DOHH2 (cell line): ENCODE data around the gene ATP7A.
"Not testable (repeated sequence)": the region's sequence is repeated elsewhere in the genome, so short reads cannot be mapped to it uniquely, and the experiment has no call there.

Source experiments
- H3F3A ChIP-seq: fragments of 200-600 bp; sonication (generic), shearing (Covaris generic); 2 replicates; pipeline ENCODE4 v1.6.0; 2016; ENCODE audit warnings: antibody characterized with exemption, mild to moderate bottlenecking; ENCODE audit not compliant: control insufficient read depth, insufficient read depth
- H3K27ac ChIP-seq: fragments of 200-600 bp; sonication (generic); 2 replicates; pipeline ENCODE4 v1.5.1; 2014; ENCODE audit warnings: low read depth, mild to moderate bottlenecking, low read length, moderate library complexity
- H3K27me3 ChIP-seq: fragments of 200-600 bp; sonication (generic); 2 replicates; pipeline ENCODE4 v1.6.1; 2014; ENCODE audit warnings: mild to moderate bottlenecking, low read length, mixed read lengths; ENCODE audit not compliant: control insufficient read depth
- H3K36me3 ChIP-seq: fragments of 200-600 bp; sonication (generic); 2 replicates; pipeline ENCODE4 v1.6.1; 2014; ENCODE audit warnings: mild to moderate bottlenecking, low read length, moderate library complexity, mixed read lengths; ENCODE audit not compliant: control insufficient read depth
- H3K4me1 ChIP-seq: fragments of 200-600 bp; sonication (generic); 2 replicates; pipeline ENCODE4 v1.6.1; 2014; ENCODE audit warnings: mild to moderate bottlenecking, low read length, mixed read lengths; ENCODE audit not compliant: control insufficient read depth
- H3K4me2 ChIP-seq: fragments of 200-600 bp; sonication (generic); 2 replicates; pipeline ENCODE4 v1.6.0; 2014; ENCODE audit warnings: mild to moderate bottlenecking, low read length, moderate library complexity
- H3K4me3 ChIP-seq: fragments of 200-600 bp; sonication (generic); 2 replicates; pipeline ENCODE4 v1.5.1; 2014; ENCODE audit warnings: mild to moderate bottlenecking, low read length, mixed read lengths
- H3K79me2 ChIP-seq: fragments of 200-600 bp; sonication (generic); 2 replicates; pipeline ENCODE4 v1.6.1; 2014; ENCODE audit warnings: mild to moderate bottlenecking, low read length, mixed read lengths; ENCODE audit not compliant: control insufficient read depth
- H3K9me2 ChIP-seq: fragments of 200-600 bp; sonication (generic); replicated peaks from 2 replicates; pipeline ENCODE4 v1.6.1; 2014; ENCODE audit warnings: mild to moderate bottlenecking, low read length, mixed read lengths; ENCODE audit not compliant: control insufficient read depth
- H3K9me3 ChIP-seq: fragments of 200-600 bp; sonication (generic); 2 replicates; pipeline ENCODE4 v1.6.1; 2014; ENCODE audit warnings: antibody characterized with exemption, low read length, mixed read lengths; ENCODE audit not compliant: control insufficient read depth, insufficient read depth
- H4K20me1 ChIP-seq: fragments of 200-600 bp; sonication (generic); 2 replicates; pipeline ENCODE4 v1.6.0; 2014; ENCODE audit warnings: low read depth, mild to moderate bottlenecking, antibody characterized with exemption, low read length, moderate library complexity; ENCODE audit not compliant: control insufficient read depth, insufficient read depth
- EZH2phosphoT487 ChIP-seq: fragments of 200-600 bp; sonication (generic); IDR thresholded peaks from 2 replicates; pipeline ENCODE4 v1.6.1; 2017; ENCODE audit warnings: borderline replicate concordance, mild to moderate bottlenecking, antibody characterized with exemption, low read length, moderate library complexity, mixed read lengths
- TF ChIP-seq, protein P1 (sequence below): fragments of 200-600 bp; sonication (generic); IDR thresholded peaks from one replicate; pipeline ENCODE4 v1.5.1; 2014; ENCODE audit warnings: antibody characterized with exemption, mild to moderate bottlenecking, low read depth, low read length; ENCODE audit not compliant: poor library complexity, severe bottlenecking

The ATP7A gene

GRCh38 chrX:77910108-77910840 lies at the start of gene ATP7A:
TSS of gene ATP7A (plus strand) at chrX:77910693. CDS start at chrX:77971642, 60,949 bp downstream.
- Histone ChIP-seq H3F3A (peaks cover 5% of the 10 kb centered on the region; the same call in 1 of the 2 replicates), H3K79me2 (peaks cover 31% of the 10 kb centered on the region), H3K27me3 (no peaks in the 10 kb centered on the region), H4K20me1 (no peaks in the 10 kb centered on the region), H3K36me3 (peaks cover 5% of the 10 kb centered on the region), H3K9me3 (no peaks in the 10 kb centered on the region), H3K4me2 (peak within 1 kb of the TSS; percentile 79), H3K27ac (peak within 1 kb of the TSS; percentile 56), H3K9me2 (no peaks in the 10 kb centered on the region), H3K4me3 (peak within 1 kb of the TSS; percentile 89), H3K4me1 (peaks cover 19% of the 10 kb centered on the region)
- TF ChIP-seq, protein P1, sequence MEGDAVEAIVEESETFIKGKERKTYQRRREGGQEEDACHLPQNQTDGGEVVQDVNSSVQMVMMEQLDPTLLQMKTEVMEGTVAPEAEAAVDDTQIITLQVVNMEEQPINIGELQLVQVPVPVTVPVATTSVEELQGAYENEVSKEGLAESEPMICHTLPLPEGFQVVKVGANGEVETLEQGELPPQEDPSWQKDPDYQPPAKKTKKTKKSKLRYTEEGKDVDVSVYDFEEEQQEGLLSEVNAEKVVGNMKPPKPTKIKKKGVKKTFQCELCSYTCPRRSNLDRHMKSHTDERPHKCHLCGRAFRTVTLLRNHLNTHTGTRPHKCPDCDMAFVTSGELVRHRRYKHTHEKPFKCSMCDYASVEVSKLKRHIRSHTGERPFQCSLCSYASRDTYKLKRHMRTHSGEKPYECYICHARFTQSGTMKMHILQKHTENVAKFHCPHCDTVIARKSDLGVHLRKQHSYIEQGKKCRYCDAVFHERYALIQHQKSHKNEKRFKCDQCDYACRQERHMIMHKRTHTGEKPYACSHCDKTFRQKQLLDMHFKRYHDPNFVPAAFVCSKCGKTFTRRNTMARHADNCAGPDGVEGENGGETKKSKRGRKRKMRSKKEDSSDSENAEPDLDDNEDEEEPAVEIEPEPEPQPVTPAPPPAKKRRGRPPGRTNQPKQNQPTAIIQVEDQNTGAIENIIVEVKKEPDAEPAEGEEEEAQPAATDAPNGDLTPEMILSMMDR: peak; percentile 42
- TF ChIP-seq EZH2phosphoT487: no peak

- H3K36me3 ChIP-seq: peaks cover 5% of the 10 kb centered on the region; the same call in 1 of the 2 replicates
- TF ChIP-seq EZH2phosphoT487: no peak
- TF ChIP-seq, protein P1: no peak
- no peak overlapping the region for H3K27ac ChIP-seq
- H3K4me3 ChIP-seq: no peak overlapping the region
- H3K9me2 ChIP-seq: no peaks in the 10 kb centered on the region
- H3F3A ChIP-seq: no peaks in the 10 kb centered on the region
- H3K79me2 ChIP-seq: no peaks in the 10 kb centered on the region; the same call in 1 of the 2 replicates
- H3K27me3 ChIP-seq: no peaks in the 10 kb centered on the region
- H4K20me1 ChIP-seq: no peaks in the 10 kb centered on the region
- no peaks in the 10 kb centered on the region for H3K4me1 ChIP-seq
- no peak overlapping the region for H3K4me2 ChIP-seq
- no peaks in the 10 kb centered on the region for H3K9me3 ChIP-seq
These were observed 35.1 kb upstream of the ATP7A start for GRCh38 chrX:77875372-77875771.

- H3K36me3 ChIP-seq, H3K27ac ChIP-seq, H3K27me3 ChIP-seq, H3K4me3 ChIP-seq, H3K4me2 ChIP-seq, H3K4me1 ChIP-seq, H3F3A ChIP-seq, H3K79me2 ChIP-seq, H3K9me3 ChIP-seq, H4K20me1 ChIP-seq, H3K9me2 ChIP-seq: not testable (repeated sequence)
These were observed 29.1 kb upstream of the ATP7A start for GRCh38 chrX:77881418-77881817.

DNA sequence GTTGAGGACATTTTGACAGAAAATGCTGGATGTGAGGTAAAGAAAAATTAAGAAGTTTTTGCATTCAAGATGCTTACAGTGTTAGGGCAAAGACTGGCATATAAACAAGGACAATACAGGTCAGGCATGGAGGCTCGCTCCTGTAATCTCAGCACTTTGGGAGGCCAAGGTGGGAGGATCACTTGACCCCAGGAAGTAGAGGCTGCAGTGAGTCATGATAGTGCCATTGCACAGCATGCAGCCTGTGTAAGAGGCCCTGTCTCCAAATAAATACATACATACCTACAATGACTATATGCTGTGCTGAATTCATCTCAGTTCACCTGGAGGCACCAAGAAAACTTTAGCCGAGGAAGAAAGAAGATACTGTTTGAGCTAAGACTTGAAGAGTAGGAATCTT lies 17.6 kb upstream of the ATP7A start:
- H3K9me3 ChIP-seq: no peaks in the 10 kb centered on the region
- H3K4me1 ChIP-seq: peaks cover 12% of the 10 kb centered on the region
- H4K20me1 ChIP-seq: no peaks in the 10 kb centered on the region
- H3K4me2 ChIP-seq: no peak overlapping the region
- no peak overlapping the region for H3K4me3 ChIP-seq
- TF ChIP-seq, protein P1: no peak
- TF ChIP-seq EZH2phosphoT487: no peak
- H3K9me2 ChIP-seq: no peaks in the 10 kb centered on the region
- no peak overlapping the region for H3K27ac ChIP-seq
- H3K79me2 ChIP-seq: peaks cover 60% of the 10 kb centered on the region
- H3F3A ChIP-seq: peaks cover 5% of the 10 kb centered on the region
- H3K27me3 ChIP-seq: no peaks in the 10 kb centered on the region
- H3K36me3 ChIP-seq: peaks cover 2% of the 10 kb centered on the region; the same call in 1 of the 2 replicates
